Activated gamma-delta T cell (primary cell): ENCODE results near the gene TBC1D10A.
A peak's percentile ranks its signal among the peaks of the same experiment; 100 is the strongest.

ENCODE experiments used
- DNase-seq: peaks from one replicate; lab custom pipeline; 2025; lab: John Stamatoyannopoulos, UW

TBC1D10A gene

DNA sequence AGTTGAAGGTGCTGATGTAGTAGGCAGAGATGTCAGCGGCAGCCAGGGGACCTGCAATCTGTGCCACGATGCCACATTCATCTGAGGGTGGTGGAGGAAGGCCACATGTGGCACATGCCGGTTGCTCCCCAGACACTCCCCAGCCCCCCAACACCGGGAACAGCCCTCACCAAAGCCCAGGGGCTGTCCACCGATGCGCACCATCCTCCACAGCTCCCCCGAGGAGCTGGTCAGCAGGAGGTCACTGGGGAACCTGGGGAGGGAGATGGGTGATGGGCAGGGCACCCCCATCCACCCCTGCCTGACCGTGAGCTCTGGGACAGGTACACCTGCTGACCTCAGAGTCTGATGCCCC lies 40.9 kb downstream of the TBC1D10A start:
- DNase-seq: no peak

- no peak for DNase-seq
Measured at GRCh38 chr22:30285176-30285845, 41.4 kb downstream of the TBC1D10A start.

- DNase-seq: no peak
Measured at GRCh38 chr22:30284666-30285065, 42.1 kb downstream of the TBC1D10A start.

- DNase-seq: no peak
Measured at GRCh38 chr22:30284172-30284571, 42.6 kb downstream of the TBC1D10A start.

DNA sequence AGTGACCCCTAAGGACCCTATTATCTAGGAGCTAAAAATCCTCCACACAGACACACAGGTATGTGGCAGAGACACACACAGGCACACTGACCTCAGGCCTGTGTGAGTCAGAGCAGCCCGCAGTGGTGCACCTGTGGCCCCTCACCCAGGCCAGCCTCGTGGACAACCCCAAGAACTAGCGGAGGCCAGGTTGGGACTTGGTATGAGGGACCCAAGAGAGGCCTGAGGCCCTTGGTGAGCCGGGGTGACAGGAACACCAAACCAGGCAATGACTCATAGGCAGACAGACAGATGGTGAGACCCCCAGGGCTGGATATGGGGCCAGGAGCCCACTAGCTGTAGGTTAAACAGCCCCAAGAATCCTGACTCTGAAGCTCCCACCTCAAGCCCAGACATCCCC lies 43.4 kb downstream of the TBC1D10A start:
- no peak for DNase-seq

DNA sequence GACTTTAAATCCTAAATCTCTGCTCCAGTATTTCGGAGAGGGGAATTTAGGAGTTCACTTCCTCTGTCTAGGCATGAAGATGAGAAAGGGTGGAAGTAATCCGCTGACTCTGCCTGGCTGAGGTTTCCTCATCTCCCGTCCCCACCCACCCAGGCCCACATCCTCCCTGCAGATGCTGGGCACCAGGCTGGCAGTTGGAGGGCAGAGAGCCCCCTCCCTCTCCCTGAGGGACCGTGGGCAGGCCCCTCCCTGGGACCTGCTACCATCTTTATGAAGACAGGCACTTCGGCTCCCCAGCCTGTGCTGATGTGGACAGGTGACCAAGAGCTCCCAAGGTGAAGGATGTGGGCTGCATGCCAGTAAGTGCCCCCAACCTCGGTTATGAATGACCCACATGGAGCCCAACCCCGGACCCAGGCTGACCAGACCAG lies 44.1 kb downstream of the TBC1D10A start:
- DNase-seq: no peak

DNA sequence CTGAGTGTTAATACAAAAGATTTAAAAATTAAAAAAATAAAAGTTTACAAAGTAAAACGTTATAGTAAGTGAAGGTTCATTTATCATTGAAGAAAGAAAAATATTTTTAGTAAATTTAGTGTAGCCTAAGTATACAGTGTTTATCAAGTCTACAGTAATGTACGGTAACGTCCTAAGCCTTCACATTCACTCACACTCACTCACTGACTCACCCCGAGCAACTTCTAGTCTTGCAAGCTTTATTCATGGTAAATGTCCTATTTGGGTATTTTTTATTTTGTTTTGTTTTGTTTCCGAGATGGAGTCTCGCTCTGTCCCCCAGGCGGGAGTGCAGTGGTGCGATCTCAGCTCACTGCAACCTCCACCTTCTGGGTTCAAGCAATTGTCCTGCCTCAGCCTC lies 46.2 kb downstream of the TBC1D10A start:
- DNase-seq: no peak

GRCh38 chr22:30279932-30280331 lies 46.8 kb downstream of the TBC1D10A start:
- DNase-seq: no peak

- DNase-seq: no peak
Measured at GRCh38 chr22:30279046-30279788, 47.5 kb downstream of the TBC1D10A start.

GRCh38 chr22:30277547-30278344 lies 49.0 kb downstream of the TBC1D10A start:
- no peak for DNase-seq

- DNase-seq: no peak
Measured at GRCh38 chr22:30276039-30276438, 50.7 kb downstream of the TBC1D10A start.

DNA sequence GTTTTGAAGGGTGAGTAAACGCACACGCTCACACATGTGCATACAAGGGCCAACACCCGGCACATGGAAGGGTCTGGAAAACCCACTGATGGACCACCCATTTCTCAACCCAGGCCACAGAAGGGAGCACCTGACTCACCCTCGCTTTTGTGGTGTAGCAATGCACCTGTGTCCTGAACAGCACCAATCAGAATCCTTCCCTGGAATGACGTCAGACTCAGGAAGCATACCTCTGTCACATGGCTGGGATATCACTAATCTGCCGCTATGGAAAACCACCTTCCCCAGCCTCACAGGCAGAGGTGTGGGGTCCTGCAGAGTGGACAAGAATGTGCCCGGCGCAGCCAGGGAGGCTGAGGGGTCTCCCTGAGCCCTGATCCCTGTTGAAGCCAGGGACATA lies 51.1 kb downstream of the TBC1D10A start:
- no peak for DNase-seq

GRCh38 chr22:30274437-30274812 lies 52.3 kb downstream of the TBC1D10A start:
- no peak for DNase-seq

DNA sequence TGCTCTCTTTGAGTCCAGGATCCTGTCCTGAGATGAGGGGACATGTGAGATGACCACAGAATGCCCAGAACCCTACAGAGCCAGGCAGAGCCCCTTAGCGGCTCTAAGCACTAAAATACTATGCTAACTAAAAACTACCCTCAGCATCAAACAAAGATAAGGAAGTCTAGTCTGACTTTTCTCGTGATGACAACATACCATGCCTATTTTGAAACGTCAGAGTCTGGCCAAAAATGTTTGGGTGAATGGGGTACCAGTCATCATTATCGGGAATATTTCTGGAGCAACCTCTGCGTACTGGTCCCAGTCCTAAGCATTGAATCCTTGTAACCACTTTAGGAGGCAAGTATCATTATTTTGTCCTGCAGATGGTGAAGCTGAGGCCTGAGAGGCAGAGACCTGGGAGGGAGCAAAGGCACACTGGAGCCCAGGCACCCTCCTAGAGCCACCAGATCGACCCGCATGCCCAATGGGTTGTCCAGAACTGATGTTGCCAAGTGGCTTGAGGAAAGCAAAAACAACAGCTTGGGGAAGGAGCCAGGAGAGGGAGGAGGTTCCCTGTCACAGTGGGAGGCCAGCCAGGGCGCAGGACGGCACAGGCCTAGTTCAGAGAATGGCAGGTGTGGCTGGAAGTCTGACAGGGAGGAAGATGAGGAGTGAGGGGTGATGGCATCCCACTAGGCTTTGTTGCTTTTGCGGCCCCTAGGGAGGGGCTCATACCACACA lies 52.9 kb downstream of the TBC1D10A start:
- no peak for DNase-seq

DNA sequence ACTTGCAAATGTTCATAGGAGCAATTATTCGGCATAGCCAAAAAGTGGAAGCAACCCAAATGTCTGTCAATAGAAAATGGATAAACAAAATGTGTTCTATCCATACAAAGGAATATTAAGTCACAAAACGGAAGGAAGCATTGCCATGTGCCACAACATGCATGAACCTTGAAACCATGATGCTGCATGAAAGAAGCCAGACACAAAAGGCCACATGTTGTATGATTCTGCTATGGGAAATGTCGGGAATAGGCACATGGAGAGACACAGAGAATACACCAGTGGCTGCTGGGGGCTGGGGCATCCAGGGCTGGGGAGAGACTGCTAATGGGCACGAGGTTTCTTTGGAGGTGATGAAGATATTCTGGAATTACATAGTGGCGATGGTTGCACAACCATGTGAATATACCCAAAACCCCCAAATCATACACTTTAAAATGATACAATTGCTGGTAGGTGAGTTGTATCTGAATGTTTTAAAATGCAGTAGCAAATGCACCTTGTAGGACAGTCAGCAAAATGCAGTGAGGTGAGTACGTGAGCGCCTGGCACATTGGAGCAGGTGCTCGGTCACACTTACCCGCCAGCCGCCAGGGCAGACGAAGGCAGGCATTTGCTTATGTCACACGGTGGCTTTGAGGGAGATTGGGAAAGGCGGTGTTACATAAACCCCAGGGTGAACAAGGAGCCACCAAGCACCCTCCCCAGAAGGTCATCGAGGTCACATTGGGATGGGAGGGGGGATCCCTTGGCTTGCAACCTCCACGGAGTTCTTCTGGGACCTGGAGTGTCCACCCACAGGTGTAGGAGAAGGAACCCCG lies 53.8 kb downstream of the TBC1D10A start:
- no peak for DNase-seq

- DNase-seq: no peak
Measured at GRCh38 chr22:30270832-30271231, 55.9 kb downstream of the TBC1D10A start.

DNA sequence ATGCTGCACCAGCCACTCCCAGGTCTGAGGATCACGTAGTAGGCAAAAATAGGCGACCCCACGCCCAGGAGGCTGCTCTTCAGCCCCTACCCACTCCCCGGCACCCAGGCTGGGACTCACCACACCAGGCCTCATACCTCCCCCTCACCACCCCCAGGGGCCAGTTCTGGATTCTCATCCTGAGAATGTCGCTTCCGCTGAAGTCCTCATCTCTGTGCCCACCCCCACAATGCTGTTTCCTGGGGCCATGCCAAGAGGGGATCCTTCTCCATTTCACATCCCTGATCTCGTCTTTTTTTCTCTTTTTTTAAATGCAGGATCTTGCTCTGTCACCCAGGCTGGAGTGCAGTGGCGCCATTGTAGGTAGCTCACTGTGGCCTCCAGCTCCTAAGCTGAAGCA lies 58.4 kb downstream of the TBC1D10A start:
- no peak for DNase-seq

DNA sequence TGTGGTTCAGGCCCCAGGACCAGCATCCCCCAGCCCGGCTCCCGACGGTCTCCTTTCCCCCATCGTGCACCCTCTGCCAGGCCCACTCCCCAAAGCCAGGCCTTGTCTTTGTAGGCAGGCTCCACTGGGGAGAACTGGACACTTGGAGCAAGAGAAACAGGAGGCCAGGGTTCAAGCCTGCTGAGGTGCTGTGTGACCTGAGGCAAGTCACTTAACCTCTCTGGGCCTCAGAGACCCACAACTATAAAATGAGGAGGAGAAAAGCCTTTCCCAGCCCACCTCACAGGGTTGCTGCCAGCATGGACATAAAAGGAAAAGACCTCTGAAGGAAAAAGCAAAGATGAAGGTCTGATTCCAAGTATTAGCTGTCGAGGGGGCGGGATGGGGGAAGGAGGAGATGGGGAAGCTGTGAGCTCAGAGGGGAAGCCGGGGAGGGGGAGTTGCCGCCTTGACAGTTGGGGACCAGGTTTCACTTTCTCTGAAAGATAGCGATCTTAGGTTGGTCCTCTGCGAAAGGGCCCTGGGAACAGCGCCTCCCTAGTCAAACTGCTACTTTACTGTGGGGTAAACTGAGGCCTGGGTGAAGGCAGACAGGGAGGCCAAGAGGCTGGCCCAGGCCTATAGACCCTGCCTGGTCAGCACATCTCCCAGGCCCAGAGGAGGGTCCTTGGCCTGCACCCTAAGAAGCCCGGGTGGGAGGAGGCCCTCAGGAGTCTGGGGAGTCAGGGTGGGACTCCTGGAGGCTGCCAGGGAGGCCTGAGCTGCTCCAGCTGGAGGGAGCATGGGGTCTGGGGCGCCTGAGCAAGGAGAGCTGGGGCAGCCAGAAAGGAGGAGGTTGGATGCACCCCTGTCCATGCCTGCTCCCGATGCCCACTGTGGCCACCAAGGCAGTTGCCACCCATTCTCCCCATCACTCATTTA lies 59.1 kb downstream of the TBC1D10A start:
- no peak for DNase-seq

- peak; percentile 63 for DNase-seq
Measured at GRCh38 chr22:30266445-30267381, 60.0 kb downstream of the TBC1D10A start, which contains the start of gene OSM. TSS of gene OSM (minus strand) at chr22:30266851. CDS start at chr22:30266799, 52 bp downstream.
